Stimulated activated memory B cell treated with anti-CD40 and anti-IgM and Interleukin-4, amounts not matched to agents 10 μg/mL and 1 μg/mL and 100 μg/mL, for 72 hours (primary cell): Measurements from ENCODE around the gene SLC38A8.

Experiments used
- ATAC-seq: fragments of 150-1000 bp; cut with Tn5 transposase; 2 replicates; pipeline ENCODE4 v1.10.0; 2021
- H3K27ac Mint-ChIP-seq: one replicate; pipeline ENCODE4 v1.8.0; 2022; ENCODE audit warnings: mild to moderate bottlenecking, mixed read lengths
- H3K27me3 Mint-ChIP-seq: one replicate; pipeline ENCODE4 v1.8.0; 2022; ENCODE audit warnings: mixed read lengths
- H3K36me3 Mint-ChIP-seq: one replicate; pipeline ENCODE4 v1.8.0; 2022; ENCODE audit warnings: mixed read lengths
- H3K4me1 Mint-ChIP-seq: one replicate; pipeline ENCODE4 v1.8.0; 2022; ENCODE audit warnings: mixed read lengths
- H3K4me3 Mint-ChIP-seq: one replicate; pipeline ENCODE4 v1.8.0; 2022; ENCODE audit warnings: mild to moderate bottlenecking, moderate library complexity, mixed read lengths
- H3K9me3 Mint-ChIP-seq: one replicate; pipeline ENCODE4 v1.8.0; 2022; ENCODE audit warnings: mixed read lengths

SLC38A8 gene

DNA sequence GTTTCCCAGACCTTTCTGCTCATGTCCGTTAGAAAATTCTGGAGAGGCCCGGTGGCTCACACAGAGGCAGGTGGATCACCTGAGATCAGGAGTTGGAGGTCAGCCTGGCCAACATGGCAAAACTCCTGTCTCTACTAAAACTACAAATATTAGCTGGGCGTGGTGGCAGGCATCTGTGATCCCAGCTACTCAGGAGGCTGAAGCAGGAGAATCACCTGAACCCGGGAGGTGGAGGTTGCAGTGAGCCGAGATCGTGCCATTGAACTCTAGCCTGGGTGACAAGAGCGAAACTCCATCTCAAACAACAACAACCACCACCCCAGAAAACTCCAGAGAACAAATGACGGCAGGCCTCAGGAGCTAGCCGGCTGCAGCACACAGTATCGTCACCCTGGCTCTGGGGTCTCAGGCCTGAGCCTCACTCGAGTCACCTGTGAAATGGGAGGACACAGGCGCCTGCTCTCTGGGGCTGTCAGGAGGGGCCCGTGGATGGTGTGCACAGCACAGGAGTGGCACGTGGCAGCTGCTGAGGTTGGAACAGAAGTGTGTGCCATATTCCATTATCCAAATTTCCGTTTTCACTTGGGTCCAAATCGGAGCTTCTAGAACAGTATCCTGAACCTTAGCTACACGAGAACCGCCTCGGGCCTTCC lies 3.3 kb upstream of the SLC38A8 start:
- ATAC-seq, result no peak
- H3K9me3 Mint-ChIP-seq, result no peaks in the 10 kb centered on the region
- no peak overlapping the region for H3K4me3 Mint-ChIP-seq
- peaks cover 37% of the 10 kb centered on the region for H3K27me3 Mint-ChIP-seq
- H3K36me3 Mint-ChIP-seq, result peaks cover 22% of the 10 kb centered on the region
- no peak overlapping the region for H3K27ac Mint-ChIP-seq
- H3K4me1 Mint-ChIP-seq, result peaks cover 6% of the 10 kb centered on the region

DNA sequence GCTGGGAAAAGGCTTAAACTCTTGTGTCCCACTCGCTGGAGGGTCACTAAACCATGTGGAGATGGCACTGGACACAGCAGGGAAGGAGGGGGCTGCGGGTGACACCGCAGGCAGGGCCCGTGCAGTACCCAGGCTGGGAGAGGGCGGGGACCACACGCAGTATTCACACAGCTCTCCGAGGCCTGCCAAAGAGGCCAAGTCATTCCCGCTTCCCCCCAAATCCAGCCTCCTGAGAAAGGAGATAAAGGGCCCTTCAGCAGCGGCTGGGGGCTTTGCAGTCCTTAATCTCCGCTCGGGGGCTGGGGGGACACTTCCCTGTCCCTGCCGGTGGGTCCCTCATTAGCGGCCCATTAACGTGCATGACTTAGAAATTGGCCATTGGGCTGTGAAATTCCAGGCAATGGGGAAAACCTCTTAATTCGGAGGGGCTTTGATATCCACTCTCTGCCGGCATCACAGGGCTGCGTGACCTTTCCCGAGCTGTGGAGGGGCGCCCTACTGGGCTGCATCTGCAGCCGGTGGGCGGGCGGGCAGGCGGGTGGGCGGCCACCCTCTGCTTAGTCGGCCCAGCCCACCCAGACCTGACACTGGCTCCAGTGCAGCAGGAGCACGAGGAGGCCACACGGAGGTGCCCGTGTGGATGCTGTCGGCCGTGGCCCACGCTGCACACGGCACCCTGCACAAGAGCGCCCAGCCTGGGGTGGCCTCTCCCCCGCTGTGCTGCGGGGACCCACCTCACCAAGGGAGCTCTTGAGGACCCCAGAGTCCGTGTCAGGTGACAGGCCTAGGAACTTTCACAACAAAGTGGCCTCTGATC lies 2.6 kb upstream of the SLC38A8 start:
- Mint-ChIP-seq H3K27ac (no peak overlapping the region), H3K36me3 (peaks cover 18% of the 10 kb centered on the region), H3K9me3 (no peaks in the 10 kb centered on the region), H3K4me1 (peaks cover 6% of the 10 kb centered on the region), H3K4me3 (no peak overlapping the region), H3K27me3 (peaks cover 45% of the 10 kb centered on the region)
- no peak for ATAC-seq

DNA sequence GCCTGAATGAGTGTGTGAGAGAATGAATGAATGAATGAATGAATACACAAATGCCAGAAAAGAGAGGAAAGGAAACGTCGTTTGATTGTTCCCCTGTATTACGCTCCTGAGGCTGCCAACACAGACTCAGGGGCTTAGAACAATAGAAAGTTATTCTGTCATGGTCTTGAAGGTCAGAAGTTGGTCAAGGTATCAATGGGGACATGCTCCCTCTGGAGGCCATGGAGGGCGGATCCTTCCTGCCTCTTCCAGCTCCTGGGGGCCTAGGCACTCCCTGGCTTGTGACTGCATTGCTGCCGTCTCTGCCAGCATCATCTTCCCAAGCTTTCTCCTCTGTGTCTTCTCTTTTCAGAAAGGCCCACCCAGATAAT lies 1.5 kb upstream of the SLC38A8 start:
- Mint-ChIP-seq H3K27ac (no peak overlapping the region), H3K4me1 (peaks cover 6% of the 10 kb centered on the region), H3K36me3 (peaks cover 9% of the 10 kb centered on the region), H3K9me3 (no peaks in the 10 kb centered on the region), H3K27me3 (peaks cover 47% of the 10 kb centered on the region), H3K4me3 (no peak overlapping the region)
- no peak for ATAC-seq

DNA sequence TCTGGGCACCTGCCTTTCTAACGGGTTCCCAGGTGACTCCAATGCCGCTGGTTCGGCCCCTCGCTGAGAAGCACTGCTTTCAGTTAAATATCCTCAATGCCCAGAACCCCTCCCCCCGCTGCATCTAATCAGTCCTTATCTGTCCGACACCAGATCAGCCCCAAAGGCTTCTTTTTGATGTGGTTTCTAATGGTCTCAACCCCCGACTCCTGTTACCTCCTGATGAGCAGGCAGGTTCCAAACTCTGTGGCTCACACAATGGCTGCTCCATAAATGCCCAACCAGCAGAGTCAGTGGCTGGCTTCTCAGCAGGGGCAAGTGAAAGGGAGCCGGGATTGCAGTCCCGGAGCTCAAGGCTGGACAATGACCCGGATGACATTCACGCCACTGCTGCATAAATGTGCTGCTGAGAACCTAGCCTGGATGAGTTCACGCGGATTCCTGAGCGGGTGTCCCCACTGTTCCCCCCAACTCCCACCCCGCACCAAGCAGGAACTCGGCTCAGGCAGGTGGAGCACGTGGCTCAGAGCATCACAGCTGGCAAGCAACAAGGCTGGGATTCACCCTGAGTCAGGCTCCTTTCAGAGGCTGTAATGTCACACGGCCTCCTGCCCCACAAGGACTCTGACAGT lies 1.0 kb upstream of the SLC38A8 start:
- Mint-ChIP-seq H3K4me1 (peaks cover 6% of the 10 kb centered on the region), H3K27ac (no peak overlapping the region), H3K27me3 (peaks cover 47% of the 10 kb centered on the region), H3K9me3 (no peaks in the 10 kb centered on the region), H3K36me3 (peaks cover 5% of the 10 kb centered on the region), H3K4me3 (no peak overlapping the region)
- ATAC-seq, result no peak

DNA sequence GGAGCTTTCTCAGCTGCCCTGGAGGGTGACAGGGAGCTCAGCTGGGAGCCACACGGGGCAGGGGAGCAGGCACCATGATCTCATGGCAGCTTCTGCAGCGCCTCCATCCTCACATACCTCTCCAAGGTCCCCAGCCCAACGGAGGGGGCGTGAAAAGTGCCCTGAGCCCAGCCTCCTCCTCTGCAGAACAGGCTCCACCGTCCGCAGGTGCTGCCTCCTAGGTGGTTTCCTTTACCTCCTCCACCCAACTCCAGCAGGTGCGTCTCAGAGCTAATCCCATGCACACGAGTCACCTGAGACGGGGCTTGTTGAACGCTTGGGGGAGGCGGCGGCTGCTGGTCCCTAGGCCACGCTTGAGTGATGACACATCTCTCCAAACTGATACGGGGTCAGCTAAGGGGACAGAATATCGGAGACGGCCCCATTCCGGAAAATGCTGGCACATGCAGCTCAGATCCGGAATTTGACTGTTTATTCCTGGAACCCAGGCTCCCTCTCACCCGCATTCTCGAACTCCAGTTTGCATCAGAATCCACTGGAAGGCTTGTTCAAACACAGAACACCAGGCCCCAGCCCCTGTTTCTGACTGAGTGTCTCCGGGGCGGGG lies 387 bp upstream of the SLC38A8 start:
- Mint-ChIP-seq H3K36me3 (peaks cover 5% of the 10 kb centered on the region), H3K9me3 (no peaks in the 10 kb centered on the region), H3K27me3 (peaks cover 47% of the 10 kb centered on the region), H3K27ac (no peak overlapping the region), H3K4me1 (peaks cover 6% of the 10 kb centered on the region), H3K4me3 (no peak overlapping the region)
- ATAC-seq, result no peak

GRCh38 chr16:84041881-84042280 lies 714 bp downstream of the SLC38A8 start:
- Mint-ChIP-seq H3K36me3 (peaks cover under 1% of the 10 kb centered on the region), H3K4me1 (peaks cover 6% of the 10 kb centered on the region), H3K4me3 (no peak overlapping the region), H3K27me3 (peaks cover 47% of the 10 kb centered on the region), H3K27ac (no peak overlapping the region), H3K9me3 (no peaks in the 10 kb centered on the region)
- ATAC-seq, result no peak

DNA sequence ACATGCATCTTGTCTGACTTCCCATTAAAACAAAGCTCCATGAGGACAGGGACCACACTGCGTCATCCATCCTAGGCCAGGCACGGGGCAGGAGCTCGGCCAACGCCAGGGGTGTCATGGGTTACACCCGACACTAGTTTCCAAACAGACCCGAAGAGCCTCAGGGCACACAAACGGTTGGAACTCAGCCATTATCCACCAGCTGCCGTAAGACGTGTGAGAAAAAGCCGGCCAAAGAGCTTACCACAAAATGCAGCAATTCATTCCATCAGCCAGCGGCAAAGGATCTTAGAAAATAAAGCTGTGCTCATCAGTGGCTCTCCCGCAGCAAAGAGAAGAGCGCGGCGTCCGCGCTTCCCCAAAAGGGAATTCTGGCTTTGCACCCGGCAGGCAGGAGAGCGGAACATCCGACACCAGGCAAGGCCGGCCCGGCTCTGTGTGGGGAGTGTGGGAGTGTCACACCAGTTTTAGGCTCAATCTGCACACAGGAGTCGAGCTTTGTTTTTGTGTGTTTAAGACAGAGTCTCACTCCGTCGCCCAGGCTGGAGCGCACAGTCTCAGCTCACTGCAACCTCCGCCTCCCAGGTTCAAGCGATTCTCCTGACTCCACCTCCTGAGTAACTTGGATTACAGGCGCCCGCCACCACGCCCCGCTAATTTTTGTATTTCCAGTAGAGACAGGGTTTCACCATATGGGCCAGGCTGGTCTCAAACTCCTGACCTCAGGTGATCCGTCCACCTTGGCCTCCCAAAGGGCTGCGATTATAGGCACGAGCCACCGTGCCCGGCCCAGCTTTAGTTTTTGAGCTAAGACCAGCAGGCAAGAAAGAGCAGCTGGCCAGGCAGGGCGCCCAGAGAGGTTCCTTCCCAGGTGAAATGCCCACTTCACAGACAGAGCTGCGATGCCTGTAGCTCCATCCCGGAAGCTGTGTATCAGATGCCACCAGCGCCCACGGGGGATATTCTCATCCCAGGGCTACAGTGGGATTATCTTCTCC lies 1.5 kb downstream of the SLC38A8 start:
- Mint-ChIP-seq H3K4me1 (peaks cover 6% of the 10 kb centered on the region), H3K27me3 (peaks cover 47% of the 10 kb centered on the region), H3K27ac (no peak overlapping the region), H3K9me3 (peaks cover 2% of the 10 kb centered on the region), H3K36me3 (no peaks in the 10 kb centered on the region), H3K4me3 (no peak overlapping the region)
- ATAC-seq, result no peak

- peaks cover 2% of the 10 kb centered on the region for H3K9me3 Mint-ChIP-seq
- peaks cover 47% of the 10 kb centered on the region for H3K27me3 Mint-ChIP-seq
- H3K4me3 Mint-ChIP-seq, result no peak overlapping the region
- H3K4me1 Mint-ChIP-seq, result peaks cover 6% of the 10 kb centered on the region
- no peaks in the 10 kb centered on the region for H3K36me3 Mint-ChIP-seq
- ATAC-seq, result no peak
- no peak overlapping the region for H3K27ac Mint-ChIP-seq
These were observed 2.3 kb downstream of the SLC38A8 start for GRCh38 chr16:84040226-84040822.

GRCh38 chr16:84039696-84040095 lies 2.9 kb downstream of the SLC38A8 start:
- no peak for ATAC-seq
- H3K27ac Mint-ChIP-seq, result no peak overlapping the region
- H3K9me3 Mint-ChIP-seq, result peaks cover 2% of the 10 kb centered on the region
- H3K36me3 Mint-ChIP-seq, result no peaks in the 10 kb centered on the region
- peaks cover 6% of the 10 kb centered on the region for H3K4me1 Mint-ChIP-seq
- peaks cover 42% of the 10 kb centered on the region for H3K27me3 Mint-ChIP-seq
- H3K4me3 Mint-ChIP-seq, result no peak overlapping the region

DNA sequence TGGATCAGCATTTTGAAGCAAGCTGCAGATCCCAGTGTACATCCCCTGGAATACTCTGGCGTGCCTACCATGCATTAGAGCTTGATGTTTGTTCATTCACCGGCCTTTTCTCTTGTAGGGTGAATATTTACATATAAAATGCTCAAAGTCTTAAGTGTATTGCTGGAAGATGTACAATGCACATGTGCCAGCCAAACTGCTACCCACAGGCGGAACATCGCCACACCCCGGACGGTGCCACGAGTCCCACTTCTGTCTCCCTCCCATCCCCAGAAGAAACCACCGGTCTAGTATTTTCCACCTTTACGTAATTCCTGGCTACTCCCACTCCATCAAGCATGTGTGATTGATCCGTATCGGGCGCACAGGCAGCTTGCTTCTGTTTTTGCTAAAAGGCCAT lies 4.1 kb downstream of the SLC38A8 start:
- Mint-ChIP-seq H3K27me3 (peaks cover 30% of the 10 kb centered on the region), H3K4me1 (no peaks in the 10 kb centered on the region), H3K27ac (no peak overlapping the region), H3K36me3 (no peaks in the 10 kb centered on the region), H3K9me3 (peaks cover 2% of the 10 kb centered on the region), H3K4me3 (no peak overlapping the region)
- no peak for ATAC-seq

DNA sequence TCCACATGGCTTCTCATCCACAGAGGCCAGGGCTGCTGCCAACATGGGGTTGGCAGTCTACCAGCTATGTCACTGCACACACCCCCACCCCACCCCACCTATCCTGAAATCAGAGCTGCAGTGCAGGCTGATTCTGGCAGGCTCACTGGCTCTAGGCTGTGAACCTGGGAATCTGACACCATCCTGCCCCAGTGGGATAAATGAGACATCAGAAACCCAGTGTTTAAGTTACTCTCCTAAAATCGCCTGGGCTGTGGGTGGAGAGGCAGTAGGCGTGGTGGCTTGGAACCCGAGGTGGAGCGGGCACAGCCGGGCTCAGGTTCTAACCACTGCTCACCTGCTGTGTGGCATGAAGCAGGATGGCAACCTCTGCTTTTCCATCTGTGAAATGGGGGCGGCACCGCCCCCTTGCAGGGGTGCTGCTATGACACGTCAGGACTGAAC lies 5.6 kb downstream of the SLC38A8 start:
- H3K36me3 Mint-ChIP-seq, result no peaks in the 10 kb centered on the region
- H3K4me1 Mint-ChIP-seq, result no peaks in the 10 kb centered on the region
- H3K27me3 Mint-ChIP-seq, result peaks cover 30% of the 10 kb centered on the region
- no peak overlapping the region for H3K4me3 Mint-ChIP-seq
- H3K9me3 Mint-ChIP-seq, result peaks cover 2% of the 10 kb centered on the region
- H3K27ac Mint-ChIP-seq, result no peak overlapping the region
- ATAC-seq, result no peak

GRCh38 chr16:84036131-84036530 lies 6.5 kb downstream of the SLC38A8 start:
- Mint-ChIP-seq H3K27me3 (peaks cover 35% of the 10 kb centered on the region), H3K27ac (no peak overlapping the region), H3K4me1 (no peaks in the 10 kb centered on the region), H3K4me3 (no peak overlapping the region), H3K36me3 (no peaks in the 10 kb centered on the region), H3K9me3 (peaks cover 2% of the 10 kb centered on the region)
- ATAC-seq, result no peak

- Mint-ChIP-seq H3K9me3 (peaks cover 5% of the 10 kb centered on the region), H3K27ac (no peak overlapping the region), H3K4me3 (no peak overlapping the region), H3K4me1 (peaks cover 12% of the 10 kb centered on the region), H3K27me3 (peaks cover 36% of the 10 kb centered on the region), H3K36me3 (no peaks in the 10 kb centered on the region)
- no peak for ATAC-seq
These were observed 8.1 kb downstream of the SLC38A8 start for GRCh38 chr16:84034516-84034915.
